PC-3 (cell line): ENCODE data around the gene IGFLR1. TPM values are rescaled to one million over a fixed set of nuclear protein-coding genes. Genes with fewer than 3 reads are reported as not detected.

Experiments used
- ATAC-seq: fragments of 200-7000 bp; cut with Tn5 transposase; 2 replicates; pipeline ENCODE4 v1.9.1; 2020; ENCODE audit warnings: mild to moderate bottlenecking, moderate library complexity
- BruUV-seq: library from RNA; stranded (reverse); fragments of 400-500 nt; replicated peaks from 2 replicates; lab custom pipeline; 2021; lab: Mats Ljungman, UMichigan
- CTCF ChIA-PET: fragments of 300-600 bp; sonication (Branson Sonifier 250); formaldehyde crosslinking; loops from one replicate; lab custom pipeline; 2022; ENCODE audit warnings: antibody characterized with exemption; lab: Charles Lee
- POLR2A ChIA-PET: fragments of 300-600 bp; sonication (Branson Sonifier 250); formaldehyde crosslinking; loops from one replicate; lab custom pipeline; 2022; ENCODE audit warnings: antibody characterized with exemption; ENCODE audit not compliant: unreplicated experiment; lab: Charles Lee
- DNase-seq: peaks from one replicate; pipeline ENCODE4 v3.0.0-alpha.2; 2015
- H2AFZ ChIP-seq: fragments of 300-600 bp; sonication (generic); 2 replicates; pipeline ENCODE4 v1.6.0; 2016; ENCODE audit warnings: antibody characterized with exemption, low read length
- H3F3A ChIP-seq: fragments of 300-600 bp; sonication (generic); one replicate; pipeline ENCODE4 v1.6.0; 2017; ENCODE audit warnings: antibody characterized with exemption, low read length, control low read depth, mild to moderate bottlenecking; ENCODE audit not compliant: unreplicated experiment
- H3K27ac ChIP-seq: fragments of 300-600 bp; sonication (generic); 2 replicates; pipeline ENCODE4 v1.5.1; 2016; ENCODE audit warnings: mild to moderate bottlenecking, low read length
- H3K27me3 ChIP-seq: fragments of 300-600 bp; sonication (generic); 2 replicates; pipeline ENCODE4 v1.6.1; 2016; ENCODE audit warnings: low read length, mixed read lengths
- H3K36me3 ChIP-seq: fragments of 300-600 bp; sonication (generic); 2 replicates; pipeline ENCODE4 v1.6.1; 2016; ENCODE audit warnings: low read depth, mixed run types, low read length, mixed read lengths
- H3K4me1 ChIP-seq: fragments of 300-600 bp; sonication (generic); 2 replicates; pipeline ENCODE4 v1.5.1; 2016; ENCODE audit warnings: low read length; ENCODE audit not compliant: insufficient read depth
- H3K4me2 ChIP-seq: fragments of 300-600 bp; sonication (generic); 2 replicates; pipeline ENCODE4 v1.6.0; 2016; ENCODE audit warnings: low read length
- H3K4me3 ChIP-seq: fragments of 300-600 bp; sonication (generic); 2 replicates; pipeline ENCODE4 v1.5.1; 2016; ENCODE audit warnings: mild to moderate bottlenecking, low read length, mixed read lengths
- H3K79me2 ChIP-seq: fragments of 300-600 bp; sonication (generic); 2 replicates; pipeline ENCODE4 v1.6.1; 2017; ENCODE audit warnings: low read length, mixed read lengths
- H3K9ac ChIP-seq: fragments of 300-600 bp; sonication (generic); 2 replicates; pipeline ENCODE4 v1.6.0; 2016; ENCODE audit warnings: mild to moderate bottlenecking, low read length
- H3K9me2 ChIP-seq: fragments of 300-600 bp; sonication (generic); replicated peaks from 2 replicates; pipeline ENCODE4 v1.6.1; 2016; ENCODE audit warnings: mixed run types, low read length, mixed read lengths
- H3K9me3 ChIP-seq: fragments of 300-600 bp; sonication (generic); 2 replicates; pipeline ENCODE4 v1.6.1; 2016; ENCODE audit warnings: low read length, mixed read lengths
- H4K20me1 ChIP-seq: fragments of 300-600 bp; sonication (generic); 2 replicates; pipeline ENCODE4 v1.6.1; 2016; ENCODE audit warnings: low read length, mixed read lengths
- EZH2 ChIP-seq: fragments of 300-600 bp; sonication (generic); IDR thresholded peaks from one replicate; pipeline ENCODE4 v1.6.1; 2017; ENCODE audit warnings: antibody characterized with exemption, mild to moderate bottlenecking, low read length; ENCODE audit not compliant: unreplicated experiment
- EZH2phosphoT487 ChIP-seq: fragments of 300-600 bp; sonication (generic); IDR thresholded peaks from 2 replicates; pipeline ENCODE4 v1.6.1; 2018; ENCODE audit warnings: mild to moderate bottlenecking, antibody characterized with exemption, low read length, borderline replicate concordance
- intact Hi-C: fragments of 100-400 bp; cut with micrococcal nuclease; formaldehyde crosslinking; loops from 2 replicates; pipeline ENCODE4 v1.9.0; 2023
- total RNA-seq: library from RNA; depleted of rRNA; stranded (reverse); fragments of >200 nt; gene quantifications from 2 replicates; pipeline ENCODE4 v1.2.3, GENCODE V29; 2014
- TF ChIP-seq, protein P1 (sequence below): fragments of 300-600 bp; sonication (generic); conservative IDR thresholded peaks from 2 replicates; pipeline ENCODE4 v1.5.1; 2017; ENCODE audit warnings: antibody characterized with exemption, low read depth, mild to moderate bottlenecking, low read length

Gene IGFLR1
- total RNA-seq, 1 experiment from 2014 or later = 9.3 TPM

DNA sequence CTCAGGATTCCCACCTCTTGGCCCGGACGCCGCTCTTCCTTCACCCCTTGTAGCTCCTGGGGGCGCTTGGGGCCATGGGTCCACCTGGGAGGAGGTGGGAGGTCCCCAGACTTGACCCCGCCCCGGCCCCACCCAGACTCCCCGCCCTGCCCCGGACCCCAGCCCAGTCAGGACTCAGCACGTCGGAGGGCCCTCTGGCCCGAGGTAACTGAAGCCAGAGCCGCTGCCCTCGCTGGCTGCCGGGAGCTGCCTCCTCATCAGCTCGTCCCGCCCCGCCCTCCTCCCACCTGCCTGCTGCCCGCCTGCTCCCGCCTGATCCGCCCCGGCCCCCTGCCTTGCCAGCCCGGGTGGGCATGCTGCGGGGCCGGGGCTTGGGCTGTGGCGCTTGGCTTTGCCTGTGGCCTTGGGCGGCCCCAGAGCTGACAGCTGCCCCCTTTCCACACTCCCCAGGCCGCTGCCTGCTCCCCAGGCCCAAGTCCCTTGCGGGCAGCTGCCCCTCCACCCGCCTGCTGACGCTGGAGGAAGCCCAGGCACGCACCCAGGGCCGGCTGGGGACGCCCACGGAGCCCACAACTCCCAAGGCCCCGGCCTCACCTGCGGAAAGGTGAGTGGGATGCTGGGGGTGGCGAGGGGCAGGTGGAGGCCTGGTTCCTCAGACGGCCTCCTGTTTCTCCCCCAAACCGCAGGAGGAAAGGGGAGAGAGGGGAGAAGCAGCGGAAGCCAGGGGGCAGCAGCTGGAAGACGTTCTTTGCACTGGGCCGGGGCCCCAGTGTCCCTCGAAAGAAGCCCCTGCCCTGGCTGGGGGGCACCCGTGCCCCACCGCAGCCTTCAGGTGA is 42.5 kb upstream of the IGFLR1 start:
- H3K4me2 ChIP-seq = no peak overlapping the region

DNA sequence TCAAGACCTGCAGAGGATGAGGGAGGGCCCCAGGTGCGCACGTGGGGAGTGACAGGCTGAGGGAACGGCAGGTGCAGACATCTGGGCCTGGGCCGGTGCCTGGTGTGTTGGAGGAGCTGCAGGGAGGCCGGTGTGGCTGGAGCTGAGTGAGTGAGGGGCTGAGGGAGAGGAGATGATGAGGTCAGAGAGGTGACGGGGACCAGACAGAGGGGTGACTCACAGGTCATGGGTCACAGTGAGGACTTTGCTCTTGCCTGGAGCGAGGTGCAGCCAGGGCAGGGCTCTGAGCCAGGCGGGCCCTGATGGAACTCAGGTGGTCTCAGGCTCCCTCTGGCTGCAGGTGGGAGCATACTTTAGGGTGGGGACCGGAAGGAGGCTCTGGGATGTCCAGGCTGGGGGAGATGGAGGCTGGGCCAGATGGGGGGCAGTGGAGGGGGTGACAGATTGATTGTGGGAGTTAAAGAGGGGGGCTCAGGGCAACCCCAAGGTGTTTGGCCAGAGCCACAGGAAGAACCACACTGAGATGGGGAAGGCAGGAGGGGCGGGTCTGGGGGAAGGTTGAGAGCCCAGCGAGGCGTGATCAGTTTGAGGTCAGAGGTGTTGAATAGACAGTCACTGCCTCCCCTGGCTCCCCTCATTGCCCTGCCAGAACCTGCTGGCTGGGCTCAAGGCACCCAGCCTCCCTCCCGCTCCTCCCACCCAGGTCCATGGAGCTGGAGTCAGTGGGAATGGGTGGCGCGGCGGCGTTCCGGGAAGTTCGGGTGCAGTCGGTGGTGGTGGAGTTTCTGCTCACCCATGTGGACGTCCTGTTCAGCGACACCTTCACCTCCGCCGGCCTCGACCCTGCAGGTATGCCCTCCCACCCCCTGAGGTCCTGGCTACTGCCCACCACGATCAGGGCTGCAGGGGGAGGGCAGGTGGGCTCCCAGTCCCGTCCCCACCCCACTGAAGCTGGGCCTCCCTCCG is 41.5 kb upstream of the IGFLR1 start:
- H2AFZ ChIP-seq = no peak overlapping the region
- no peaks in the 10 kb centered on the region for H3K27me3 ChIP-seq
- H3K9me3 ChIP-seq = no peaks in the 10 kb centered on the region
- ChIA-PET POLR2A (no interaction called here), CTCF (no interaction called here)
- intact Hi-C loops = no loop called here
- H3K4me3 ChIP-seq = no peak overlapping the region
- no peak overlapping the region for H3K9ac ChIP-seq
- H3K4me1 ChIP-seq = no peaks in the 10 kb centered on the region
- no peak for ATAC-seq
- H3F3A ChIP-seq = no peaks in the 10 kb centered on the region
- TF ChIP-seq EZH2 (no peak), EZH2phosphoT487 (no peak)
- TF ChIP-seq, protein P1, sequence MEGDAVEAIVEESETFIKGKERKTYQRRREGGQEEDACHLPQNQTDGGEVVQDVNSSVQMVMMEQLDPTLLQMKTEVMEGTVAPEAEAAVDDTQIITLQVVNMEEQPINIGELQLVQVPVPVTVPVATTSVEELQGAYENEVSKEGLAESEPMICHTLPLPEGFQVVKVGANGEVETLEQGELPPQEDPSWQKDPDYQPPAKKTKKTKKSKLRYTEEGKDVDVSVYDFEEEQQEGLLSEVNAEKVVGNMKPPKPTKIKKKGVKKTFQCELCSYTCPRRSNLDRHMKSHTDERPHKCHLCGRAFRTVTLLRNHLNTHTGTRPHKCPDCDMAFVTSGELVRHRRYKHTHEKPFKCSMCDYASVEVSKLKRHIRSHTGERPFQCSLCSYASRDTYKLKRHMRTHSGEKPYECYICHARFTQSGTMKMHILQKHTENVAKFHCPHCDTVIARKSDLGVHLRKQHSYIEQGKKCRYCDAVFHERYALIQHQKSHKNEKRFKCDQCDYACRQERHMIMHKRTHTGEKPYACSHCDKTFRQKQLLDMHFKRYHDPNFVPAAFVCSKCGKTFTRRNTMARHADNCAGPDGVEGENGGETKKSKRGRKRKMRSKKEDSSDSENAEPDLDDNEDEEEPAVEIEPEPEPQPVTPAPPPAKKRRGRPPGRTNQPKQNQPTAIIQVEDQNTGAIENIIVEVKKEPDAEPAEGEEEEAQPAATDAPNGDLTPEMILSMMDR = no peak
- no TSS peak for BruUV-seq
- H3K27ac ChIP-seq = no peak overlapping the region
- no peak for DNase-seq
- no peaks in the 10 kb centered on the region for H3K36me3 ChIP-seq
- H3K9me2 ChIP-seq = no peaks in the 10 kb centered on the region
- no peaks in the 10 kb centered on the region for H4K20me1 ChIP-seq
- no peaks in the 10 kb centered on the region for H3K79me2 ChIP-seq
- no peak overlapping the region for H3K4me2 ChIP-seq

More for the DNA sequence above, 42.5 kb upstream of the IGFLR1 start:
- Histone ChIP-seq H4K20me1 (no peaks in the 10 kb centered on the region), H3K9me3 (no peaks in the 10 kb centered on the region), H3K9me2 (no peaks in the 10 kb centered on the region), H3K4me1 (no peaks in the 10 kb centered on the region), H3K27me3 (no peaks in the 10 kb centered on the region), H3F3A (no peaks in the 10 kb centered on the region), H3K36me3 (no peaks in the 10 kb centered on the region), H3K9ac (no peak overlapping the region), H2AFZ (no peak overlapping the region), H3K4me3 (no peak overlapping the region), H3K27ac (no peak overlapping the region), H3K79me2 (no peaks in the 10 kb centered on the region)
- ATAC-seq (no peak), DNase-seq (no peak)
- CTCF ChIA-PET = no interaction called here
- TF ChIP-seq EZH2 (no peak), EZH2phosphoT487 (no peak)
- TF ChIP-seq, protein P1 = no peak
- intact Hi-C loops = no loop called here
- BruUV-seq = no TSS peak
- POLR2A ChIA-PET = no interaction called here
